22Rv1 (cell line): ENCODE data around the gene CDKN1B.

Experiments used
- CTCF ChIP-seq: fragments of 450-650 bp; IDR thresholded peaks from 2 replicates; pipeline ENCODE4 v1.5.1; 2017; ENCODE audit warnings: mild to moderate bottlenecking
- ZFX ChIP-seq: fragments of 450-650 bp; IDR thresholded peaks from 2 replicates; pipeline ENCODE4 v1.6.1; 2017; ENCODE audit warnings: antibody characterized with exemption, borderline replicate concordance

GRCh38 chr12:12693111-12693671 lies 24.0 kb upstream of the CDKN1B start:
- no peak for TF ChIP-seq CTCF
- TF ChIP-seq ZFX: no peak
